Activated B cell treated with CpG ODN at 0.5 μM for 24 hours (primary cell): ENCODE measurements around the gene DVL3. TPM values are rescaled to one million over a fixed set of nuclear protein-coding genes. Genes with fewer than 3 reads are reported as not detected.

Experiments used
- ATAC-seq: fragments of 200-7000 bp; cut with Tn5 transposase; one replicate; pipeline ENCODE4 v1.10.0; 2021; ENCODE audit warnings: low read depth, mild to moderate bottlenecking, moderate library complexity
- CTCF ChIA-PET: fragments of 350-600 bp; sonication (Branson Sonifier 250); formaldehyde crosslinking; loops from one replicate; lab custom pipeline; 2021; ENCODE audit warnings: antibody characterized with exemption; lab: Charles Lee
- POLR2A ChIA-PET: fragments of 350-600 bp; sonication (Branson Sonifier 250); formaldehyde crosslinking; loops from one replicate; lab custom pipeline; 2021; ENCODE audit warnings: antibody characterized with exemption; lab: Charles Lee
- DNase-seq: peaks from one replicate; pipeline ENCODE4 v3.0.0; 2022
- H3K27ac Mint-ChIP-seq: one replicate; pipeline ENCODE4 v1.8.0; 2020; ENCODE audit warnings: mixed read lengths
- H3K27me3 Mint-ChIP-seq: one replicate; pipeline ENCODE4 v1.8.0; 2021; ENCODE audit warnings: mixed read lengths
- H3K36me3 Mint-ChIP-seq: one replicate; pipeline ENCODE4 v1.8.0; 2021; ENCODE audit warnings: low read depth, mixed read lengths
- H3K4me1 Mint-ChIP-seq: one replicate; pipeline ENCODE4 v1.8.0; 2021; ENCODE audit warnings: mixed read lengths
- H3K4me3 Mint-ChIP-seq: one replicate; pipeline ENCODE4 v1.8.0; 2020; ENCODE audit warnings: mild to moderate bottlenecking, mixed read lengths
- H3K9me3 Mint-ChIP-seq: one replicate; pipeline ENCODE4 v1.8.0; 2020; ENCODE audit warnings: mixed read lengths
- intact Hi-C: fragments of 100-400 bp; cut with micrococcal nuclease; formaldehyde crosslinking; loops from one replicate; pipeline ENCODE4 v1.15.1; 2024
- total RNA-seq: library from RNA; stranded (reverse); gene quantifications from 2 replicates; pipeline ENCODE4 v1.2.3, GENCODE V29; 2022
- TF ChIP-seq, protein P1 (sequence below): fragments of 200-600 bp; IDR thresholded peaks from one replicate; pipeline ENCODE4 v1.8.0; 2022; ENCODE audit warnings: antibody characterized with exemption, mild to moderate bottlenecking

Gene DVL3
- total RNA-seq, 1 donor from 2014 or later: 54.2 TPM

DNA sequence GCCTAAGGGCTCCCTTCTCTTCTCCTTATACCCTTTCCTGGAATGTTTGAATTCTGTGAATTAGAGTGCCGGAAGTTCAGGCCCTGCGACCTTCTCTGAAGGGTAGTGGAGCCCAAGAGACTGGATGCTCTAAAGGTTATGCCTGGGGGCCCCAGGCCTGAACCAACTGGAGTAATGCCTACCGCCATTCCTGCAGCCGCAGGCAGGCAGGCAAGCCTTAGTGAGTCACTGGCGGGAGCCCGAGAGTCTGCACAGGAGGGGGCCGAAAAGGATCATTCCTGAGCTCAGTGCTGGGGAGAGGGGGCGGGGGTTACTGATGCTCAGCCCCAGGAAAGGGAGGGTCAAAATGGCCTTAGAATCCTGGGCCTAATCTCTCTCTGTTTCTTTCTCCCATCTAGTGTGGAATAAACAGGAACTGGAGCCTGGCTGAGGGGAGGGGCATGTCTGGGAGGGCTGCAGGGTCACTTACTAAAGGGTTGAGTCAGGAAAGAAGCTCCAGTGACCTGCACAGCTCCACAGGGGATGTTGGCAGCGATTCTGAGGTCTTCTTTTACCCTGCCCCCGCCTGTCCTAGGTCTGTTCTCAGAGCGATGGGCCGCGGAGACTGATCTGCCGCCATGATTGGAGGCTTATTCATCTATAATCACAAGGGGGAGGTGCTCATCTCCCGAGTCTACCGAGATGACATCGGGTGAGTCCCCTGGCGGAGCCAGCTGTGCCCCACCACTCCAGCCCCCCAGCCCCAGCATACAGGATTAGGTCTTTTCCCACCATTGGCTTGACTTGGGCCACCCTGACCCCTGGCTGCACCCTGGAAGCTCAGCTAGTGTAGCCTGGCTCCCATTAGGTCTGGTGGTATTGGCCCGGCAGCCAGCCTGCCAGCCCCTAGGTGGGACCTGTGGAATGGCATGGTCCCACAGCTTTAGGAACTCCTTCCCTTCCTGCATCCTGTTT, 21.5 kb downstream of the DVL3 start:
- no peak overlapping the region for H3K27ac Mint-ChIP-seq
- no peak for ATAC-seq
- H3K4me3 Mint-ChIP-seq: peak overlapping the region; percentile 90
- TF ChIP-seq, protein P1, sequence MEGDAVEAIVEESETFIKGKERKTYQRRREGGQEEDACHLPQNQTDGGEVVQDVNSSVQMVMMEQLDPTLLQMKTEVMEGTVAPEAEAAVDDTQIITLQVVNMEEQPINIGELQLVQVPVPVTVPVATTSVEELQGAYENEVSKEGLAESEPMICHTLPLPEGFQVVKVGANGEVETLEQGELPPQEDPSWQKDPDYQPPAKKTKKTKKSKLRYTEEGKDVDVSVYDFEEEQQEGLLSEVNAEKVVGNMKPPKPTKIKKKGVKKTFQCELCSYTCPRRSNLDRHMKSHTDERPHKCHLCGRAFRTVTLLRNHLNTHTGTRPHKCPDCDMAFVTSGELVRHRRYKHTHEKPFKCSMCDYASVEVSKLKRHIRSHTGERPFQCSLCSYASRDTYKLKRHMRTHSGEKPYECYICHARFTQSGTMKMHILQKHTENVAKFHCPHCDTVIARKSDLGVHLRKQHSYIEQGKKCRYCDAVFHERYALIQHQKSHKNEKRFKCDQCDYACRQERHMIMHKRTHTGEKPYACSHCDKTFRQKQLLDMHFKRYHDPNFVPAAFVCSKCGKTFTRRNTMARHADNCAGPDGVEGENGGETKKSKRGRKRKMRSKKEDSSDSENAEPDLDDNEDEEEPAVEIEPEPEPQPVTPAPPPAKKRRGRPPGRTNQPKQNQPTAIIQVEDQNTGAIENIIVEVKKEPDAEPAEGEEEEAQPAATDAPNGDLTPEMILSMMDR: no peak
- no peak for DNase-seq
- no peaks in the 10 kb centered on the region for H3K9me3 Mint-ChIP-seq
- POLR2A ChIA-PET: interaction anchor here (0.6 to 2.2 kb wide), 3 partner anchors 9 to 129 kb away, joined by 6 to 7 read pairs (median 6); partner anchors contain the start of genes ABCF3 and EIF2B5
- H3K27me3 Mint-ChIP-seq: no peaks in the 10 kb centered on the region
- CTCF ChIA-PET: no interaction called here
- intact Hi-C loops: no loop called here
- peaks cover 59% of the 10 kb centered on the region for H3K36me3 Mint-ChIP-seq
- H3K4me1 Mint-ChIP-seq: peaks cover 37% of the 10 kb centered on the region

GRCh38 chr3:184177331-184177731, 22.2 kb downstream of the DVL3 start:
- H3K27me3 Mint-ChIP-seq: no peaks in the 10 kb centered on the region
- TF ChIP-seq, protein P1: no peak
- CTCF ChIA-PET: no interaction called here
- peaks cover 37% of the 10 kb centered on the region for H3K4me1 Mint-ChIP-seq
- H3K36me3 Mint-ChIP-seq: peaks cover 59% of the 10 kb centered on the region
- no peak for DNase-seq
- no peak overlapping the region for H3K27ac Mint-ChIP-seq
- intact Hi-C loops: no loop called here
- POLR2A ChIA-PET: interaction anchor here (2.2 kb wide), 1 partner anchor 42 kb away, joined by 7 read pairs; the partner anchor contains the start of gene EIF2B5
- peak overlapping the region; percentile 44 for H3K4me3 Mint-ChIP-seq
- no peaks in the 10 kb centered on the region for H3K9me3 Mint-ChIP-seq
- no peak for ATAC-seq

DNA sequence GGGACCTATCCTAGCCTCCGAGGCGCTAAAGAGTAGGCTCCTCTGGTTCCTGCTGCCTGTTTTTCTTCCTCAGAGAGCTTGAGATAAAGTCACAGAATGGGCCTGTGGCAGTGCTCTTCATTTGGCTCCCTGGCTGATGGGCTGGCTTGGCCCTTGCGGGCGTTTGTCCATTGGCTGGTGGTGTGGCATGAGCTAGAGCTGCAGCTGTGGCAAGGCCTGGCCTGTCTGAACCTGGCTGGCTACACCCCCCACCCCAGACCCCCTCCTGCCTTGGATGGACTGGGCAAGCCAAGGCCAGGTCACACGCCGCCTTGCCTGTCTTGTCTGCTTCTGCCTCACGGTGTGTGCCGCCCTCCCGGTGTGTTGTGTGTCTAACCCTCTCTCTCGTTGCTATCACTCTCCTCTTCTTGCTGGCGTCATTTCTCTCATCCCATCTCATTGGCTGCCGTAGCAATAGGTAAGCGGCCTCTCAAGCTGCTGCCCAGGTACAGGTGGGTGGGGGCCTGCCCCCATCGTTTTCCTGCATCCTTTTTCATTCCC, 22.7 kb downstream of the DVL3 start:
- ChIA-PET POLR2A (interaction anchor here (2.2 kb wide), 1 partner anchor 42 kb away, joined by 7 read pairs; the partner anchor contains the start of gene EIF2B5), CTCF (no interaction called here)
- no peak overlapping the region for H3K27ac Mint-ChIP-seq
- peaks cover 37% of the 10 kb centered on the region for H3K4me1 Mint-ChIP-seq
- H3K27me3 Mint-ChIP-seq: no peaks in the 10 kb centered on the region
- TF ChIP-seq, protein P1: no peak
- no peak overlapping the region for H3K4me3 Mint-ChIP-seq
- no peak for ATAC-seq
- H3K9me3 Mint-ChIP-seq: no peaks in the 10 kb centered on the region
- H3K36me3 Mint-ChIP-seq: peaks cover 61% of the 10 kb centered on the region
- intact Hi-C loops: no loop called here
- no peak for DNase-seq

DNA sequence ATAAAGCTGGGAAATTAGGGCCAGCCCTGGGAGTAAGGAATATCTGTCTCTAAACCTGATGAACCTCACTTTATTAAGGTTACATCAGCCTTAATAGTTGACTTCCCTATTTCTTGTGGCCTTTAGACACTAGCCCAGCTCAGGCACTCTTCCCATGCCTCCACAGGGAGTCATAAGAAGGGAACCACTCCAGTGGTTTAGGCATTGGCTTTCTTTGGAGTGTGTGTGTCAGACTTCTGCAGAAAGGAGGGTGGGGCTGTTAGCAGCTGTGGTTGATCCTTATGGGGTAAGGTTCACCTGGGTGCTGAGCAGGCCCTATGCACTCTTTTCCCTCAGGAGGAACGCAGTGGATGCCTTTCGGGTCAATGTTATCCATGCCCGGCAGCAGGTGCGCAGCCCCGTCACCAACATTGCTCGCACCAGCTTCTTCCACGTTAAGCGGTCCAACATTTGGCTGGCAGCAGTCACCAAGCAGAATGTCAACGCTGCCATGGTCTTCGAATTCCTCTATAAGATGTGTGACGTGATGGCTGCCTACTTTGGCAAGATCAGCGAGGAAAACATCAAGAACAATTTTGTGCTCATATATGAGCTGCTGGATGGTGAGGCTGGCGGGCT, 23.5 kb downstream of the DVL3 start:
- no peak overlapping the region for H3K27ac Mint-ChIP-seq
- no peaks in the 10 kb centered on the region for H3K27me3 Mint-ChIP-seq
- CTCF ChIA-PET: no interaction called here
- no peak overlapping the region for H3K4me3 Mint-ChIP-seq
- POLR2A ChIA-PET: interaction anchor here (2.2 kb wide), 1 partner anchor 43 kb away, joined by 7 read pairs; the partner anchor contains the start of gene EIF2B5
- H3K36me3 Mint-ChIP-seq: peaks cover 65% of the 10 kb centered on the region
- peaks cover 37% of the 10 kb centered on the region for H3K4me1 Mint-ChIP-seq
- H3K9me3 Mint-ChIP-seq: no peaks in the 10 kb centered on the region
- DNase-seq: no peak
- TF ChIP-seq, protein P1: no peak
- intact Hi-C loops: no loop called here
- no peak for ATAC-seq
